Neural progenitor cell (in vitro differentiated cells): ENCODE measurements around the gene PMEPA1.

ENCODE experiments used
- CTCF ChIP-seq: fragments of 200-600 bp; sonication (generic); IDR thresholded peaks from 2 replicates; pipeline ENCODE4 v1.5.1; 2017; ENCODE audit warnings: antibody characterized with exemption, mild to moderate bottlenecking
- EZH2 ChIP-seq: fragments of 200-600 bp; sonication (generic); IDR thresholded peaks from 2 replicates; pipeline ENCODE4 v1.6.1; 2017; ENCODE audit warnings: antibody characterized with exemption, mild to moderate bottlenecking, moderate library complexity
- EZH2phosphoT487 ChIP-seq: fragments of 200-600 bp; sonication (generic); IDR thresholded peaks from 2 replicates; pipeline ENCODE4 v1.6.1; 2017; ENCODE audit warnings: antibody characterized with exemption

- TF ChIP-seq CTCF (no peak), EZH2 (no peak), EZH2phosphoT487 (no peak)
Measured at GRCh38 chr20:57734754-57735153, 24.9 kb upstream of the PMEPA1 start.
